Forelimb muscle (tissue), 1 donor: ENCODE data around the gene XXYLT1. TPM values are rescaled to one million over a fixed set of nuclear protein-coding genes. Genes with fewer than 3 reads are reported as not detected.

Experiments
- DNase-seq: peaks from one replicate; pipeline ENCODE4 v3.0.0-alpha.2; 2013; ENCODE audit warnings: low read depth
- polyA plus RNA-seq: library from polyadenylated mRNA; unstranded; fragments of 120-200 nt; gene quantifications from one replicate; pipeline ENCODE4 v1.2.1, GENCODE V29; 2013; ENCODE audit not compliant: insufficient read length

XXYLT1 gene
- polyA plus RNA-seq, 1 donor = 21.3 TPM

DNA sequence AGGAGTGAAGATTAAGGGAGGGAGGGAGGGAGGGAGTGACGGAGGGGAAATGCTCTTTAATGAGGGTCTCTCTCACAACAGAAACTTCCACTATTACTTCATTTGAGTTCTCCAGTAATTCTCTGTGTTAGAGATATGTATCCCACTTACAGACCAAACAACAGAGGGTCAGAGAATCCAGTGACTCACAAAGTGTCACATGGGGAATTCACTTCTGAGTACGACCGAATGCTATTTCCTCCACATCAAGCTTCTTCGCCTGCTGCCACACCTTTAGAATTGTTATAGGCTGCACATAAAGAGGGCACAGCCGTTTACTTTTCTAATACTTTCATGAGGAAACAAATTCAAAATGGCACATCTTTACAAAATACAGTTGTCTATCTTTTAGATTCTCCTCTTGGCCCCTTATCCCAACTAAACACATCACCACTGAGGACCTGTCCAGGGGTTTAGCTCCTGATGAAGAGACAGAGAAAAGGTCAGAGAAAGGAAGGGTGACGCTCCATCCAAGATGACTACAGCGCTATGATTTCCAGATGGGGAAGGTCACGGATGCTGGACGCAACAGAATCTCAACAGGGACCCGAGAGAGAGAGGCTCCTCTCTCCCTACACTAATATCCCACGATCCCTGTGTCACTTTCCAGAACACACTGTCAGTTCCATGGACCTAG lies 119.0 kb downstream of the XXYLT1 start:
- no peak for DNase-seq

DNA sequence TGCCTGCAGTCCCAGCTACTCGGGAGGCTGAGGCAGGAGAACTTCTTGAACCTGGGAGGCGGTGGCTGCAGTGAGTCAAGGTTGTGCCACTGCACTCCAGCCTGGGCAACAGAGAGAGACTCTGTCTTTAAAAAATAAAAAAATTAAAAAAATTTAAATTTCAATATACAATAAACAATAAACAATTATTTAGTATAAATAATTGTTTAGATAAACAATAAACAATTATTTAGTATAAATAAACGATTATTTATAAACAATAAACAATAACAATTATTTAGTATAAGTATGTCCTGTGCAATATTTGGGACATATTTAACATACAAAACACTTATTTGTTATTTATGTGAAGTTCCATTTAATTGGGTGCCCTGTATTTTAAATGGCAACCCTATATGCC lies 119.6 kb downstream of the XXYLT1 start:
- DNase-seq = no peak

DNA sequence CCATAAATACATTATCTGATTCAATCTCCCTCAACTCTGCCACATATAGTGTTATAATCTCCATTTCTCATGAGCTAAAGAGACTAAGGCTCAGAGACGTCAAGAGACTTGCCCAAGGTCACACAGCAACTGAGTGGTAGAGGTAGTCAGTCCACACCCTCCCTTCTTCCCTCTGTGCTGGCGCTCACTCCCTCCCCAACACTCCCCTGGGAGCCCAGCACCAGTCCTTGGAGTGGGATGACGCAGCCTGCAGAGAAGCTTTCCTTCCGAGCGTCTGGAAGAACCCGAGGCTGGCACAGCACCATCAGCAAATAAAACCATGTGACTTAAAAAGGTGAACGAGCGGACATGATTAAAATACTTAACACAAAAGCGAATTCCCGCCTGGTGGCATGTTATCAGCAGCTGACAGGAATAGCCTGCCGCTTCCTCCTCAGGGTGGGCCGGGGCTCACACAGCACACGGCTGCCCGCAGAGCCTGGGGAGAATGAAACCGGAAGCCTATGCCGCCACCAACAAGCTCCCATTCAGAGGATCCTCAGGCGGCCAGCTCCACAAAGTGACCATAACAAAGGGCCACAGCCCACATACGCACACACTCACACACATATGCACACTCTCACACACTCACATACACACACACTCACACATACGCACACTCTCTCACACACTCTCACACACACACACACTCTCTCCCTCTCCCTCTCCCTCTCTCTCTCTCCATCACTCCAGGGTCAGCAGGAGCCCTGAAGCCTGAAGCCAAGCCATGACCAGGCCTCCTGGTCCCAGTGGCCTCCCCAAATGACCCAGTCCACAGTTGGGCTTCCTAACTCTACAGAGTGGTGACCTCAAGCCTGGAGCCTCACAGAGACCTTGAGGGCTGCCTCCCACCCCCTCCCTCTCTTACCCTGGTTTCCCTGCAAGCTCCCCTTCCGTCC lies 120.5 kb downstream of the XXYLT1 start:
- no peak for DNase-seq

DNA sequence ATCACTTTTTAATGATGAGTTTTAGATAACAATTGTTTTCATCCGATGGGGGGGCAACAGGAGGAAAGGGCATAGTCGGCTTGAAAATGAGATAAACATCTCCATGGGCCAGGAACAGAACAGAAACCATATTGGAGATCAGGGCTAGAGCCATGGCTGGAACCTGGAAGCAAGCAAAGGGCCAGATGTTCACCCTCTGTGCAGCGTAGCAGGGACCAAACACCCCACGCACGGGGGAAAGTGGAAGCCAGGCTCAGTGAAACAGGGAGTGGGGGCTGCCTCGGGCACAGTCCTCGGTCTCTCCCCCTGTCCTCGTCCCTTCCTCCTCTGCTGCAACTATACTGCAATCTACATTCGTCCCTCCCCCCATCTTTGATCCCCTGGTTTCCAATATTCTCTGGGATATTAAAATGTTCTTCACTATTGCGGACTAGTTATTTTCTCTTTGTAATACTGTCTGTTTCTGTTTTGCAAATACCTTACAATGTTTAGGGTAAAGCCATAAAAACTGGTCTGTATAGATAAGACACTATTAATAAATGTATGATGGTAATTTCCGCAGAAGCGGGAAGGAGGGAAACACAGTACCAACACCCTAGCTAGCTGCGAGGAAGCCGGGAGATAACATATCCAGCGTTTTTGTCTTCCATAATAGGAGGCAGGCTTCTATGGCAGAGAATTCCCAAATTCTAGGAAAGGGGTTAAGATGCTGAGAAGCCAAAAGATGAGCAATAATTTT lies 121.5 kb downstream of the XXYLT1 start:
- DNase-seq = no peak

DNA sequence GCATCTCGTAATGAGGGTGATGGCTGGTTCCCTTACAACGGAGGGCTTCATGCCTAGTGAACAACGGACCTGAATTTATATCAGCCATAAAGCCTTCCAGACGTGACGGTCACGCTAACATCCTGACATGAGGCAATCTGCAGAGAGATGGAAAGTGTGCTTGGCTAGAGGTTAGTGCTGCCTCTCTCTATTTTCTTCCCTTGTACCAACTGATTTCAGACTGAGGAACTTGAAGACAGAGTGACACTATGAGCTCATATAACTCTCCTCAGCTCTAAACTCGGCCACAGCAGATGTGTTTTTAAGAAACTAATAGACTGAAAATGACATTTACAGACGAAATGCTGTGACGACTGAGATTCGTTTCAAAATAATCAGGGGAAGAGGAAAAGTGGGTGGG lies 122.4 kb downstream of the XXYLT1 start:
- DNase-seq = no peak

DNA sequence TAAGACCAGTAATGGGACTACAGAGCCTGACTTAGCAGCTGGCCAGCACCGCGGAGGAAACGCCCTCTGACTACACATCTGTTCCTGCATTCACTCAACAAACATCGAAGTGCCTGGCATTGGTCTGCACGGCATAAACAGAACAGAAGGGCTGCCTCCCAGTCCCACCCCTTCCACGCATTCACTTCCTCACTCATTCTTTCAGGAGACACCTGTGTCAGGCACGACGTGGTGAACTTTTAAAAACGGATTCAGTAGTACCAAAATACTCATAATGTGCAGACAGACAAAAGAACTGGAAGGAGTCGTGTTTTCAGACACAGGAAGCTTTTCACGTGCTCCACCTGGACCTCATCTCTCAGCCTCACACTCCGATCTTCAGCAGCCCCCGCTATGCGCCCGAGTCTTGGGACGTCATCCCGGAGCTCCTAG lies 123.3 kb downstream of the XXYLT1 start:
- DNase-seq = no peak

DNA sequence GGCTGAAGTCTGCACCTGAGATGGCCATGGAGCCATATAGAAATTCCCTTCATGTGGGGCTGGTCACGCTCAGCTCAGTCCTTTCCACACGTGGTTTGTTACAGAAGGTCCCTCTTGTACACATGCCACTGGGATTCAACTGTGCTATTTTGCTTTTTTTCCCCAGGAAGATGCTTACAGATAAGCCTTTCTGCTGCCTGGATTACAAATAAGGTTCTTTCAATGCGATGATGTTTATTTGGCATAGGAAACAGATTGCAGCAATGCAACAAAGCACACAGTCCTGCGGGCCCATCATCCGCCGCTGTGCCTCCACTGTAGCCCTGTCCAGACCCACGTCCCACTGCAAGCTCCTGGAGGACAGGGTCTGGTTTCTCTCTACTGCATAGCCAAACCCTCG lies 124.8 kb downstream of the XXYLT1 start:
- no peak for DNase-seq

DNA sequence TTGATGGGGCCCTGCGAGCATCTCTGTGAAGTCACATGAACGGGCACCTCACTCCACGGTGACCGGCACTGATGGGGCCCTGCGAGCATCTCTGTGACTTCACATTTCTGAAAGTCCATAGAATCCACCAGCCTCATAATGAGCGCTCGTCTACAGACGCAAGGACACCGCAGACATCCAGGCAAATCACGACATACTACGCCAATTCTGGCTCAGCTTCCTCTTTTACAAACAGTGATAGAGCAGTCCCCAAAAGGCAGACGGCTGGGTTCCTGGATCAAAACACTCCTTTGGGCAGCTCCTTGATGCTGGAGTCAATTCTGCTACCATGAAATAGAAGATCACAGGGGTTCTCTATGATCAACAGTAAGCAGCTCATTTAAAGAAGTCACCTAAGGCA lies 125.4 kb downstream of the XXYLT1 start:
- no peak for DNase-seq

DNA sequence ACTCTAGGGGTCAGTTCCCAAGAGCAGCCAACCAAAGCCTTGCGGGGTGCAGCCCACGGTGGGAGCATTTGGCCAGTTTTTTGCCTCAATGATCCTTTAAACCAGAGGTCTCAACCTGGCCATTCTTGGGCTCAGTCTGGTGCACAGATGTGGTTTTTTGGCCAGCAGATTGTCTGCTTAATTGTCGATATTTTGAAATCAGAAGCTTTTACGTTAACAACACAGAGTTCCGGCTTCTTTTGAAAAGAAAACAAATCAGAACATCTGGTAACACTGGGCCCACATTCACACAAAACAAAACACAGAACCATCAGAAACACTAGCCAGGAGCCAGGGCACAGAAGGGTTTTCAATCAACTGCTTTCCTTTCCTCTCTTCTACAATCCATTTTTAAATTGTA lies 127.7 kb downstream of the XXYLT1 start:
- no peak for DNase-seq

DNA sequence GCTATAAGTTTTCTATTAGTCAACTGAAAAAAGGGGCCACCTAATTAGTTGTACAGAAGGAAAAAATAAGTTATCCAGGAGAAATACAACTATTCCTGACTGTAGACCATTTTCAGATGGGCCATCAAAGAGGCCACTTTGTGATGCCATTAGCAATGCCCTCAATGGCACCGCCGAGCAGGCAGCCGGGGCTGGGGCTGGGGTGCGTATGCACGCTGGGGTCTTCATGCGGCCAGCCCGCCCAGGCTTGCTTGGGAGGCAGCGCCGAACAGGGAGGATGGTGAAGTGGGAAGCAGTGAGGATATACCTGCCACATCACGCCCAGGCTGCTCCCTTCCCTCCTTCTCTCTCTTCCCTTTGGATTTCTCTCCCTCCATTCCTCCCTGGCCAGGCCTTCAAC lies 128.4 kb downstream of the XXYLT1 start:
- no peak for DNase-seq

DNA sequence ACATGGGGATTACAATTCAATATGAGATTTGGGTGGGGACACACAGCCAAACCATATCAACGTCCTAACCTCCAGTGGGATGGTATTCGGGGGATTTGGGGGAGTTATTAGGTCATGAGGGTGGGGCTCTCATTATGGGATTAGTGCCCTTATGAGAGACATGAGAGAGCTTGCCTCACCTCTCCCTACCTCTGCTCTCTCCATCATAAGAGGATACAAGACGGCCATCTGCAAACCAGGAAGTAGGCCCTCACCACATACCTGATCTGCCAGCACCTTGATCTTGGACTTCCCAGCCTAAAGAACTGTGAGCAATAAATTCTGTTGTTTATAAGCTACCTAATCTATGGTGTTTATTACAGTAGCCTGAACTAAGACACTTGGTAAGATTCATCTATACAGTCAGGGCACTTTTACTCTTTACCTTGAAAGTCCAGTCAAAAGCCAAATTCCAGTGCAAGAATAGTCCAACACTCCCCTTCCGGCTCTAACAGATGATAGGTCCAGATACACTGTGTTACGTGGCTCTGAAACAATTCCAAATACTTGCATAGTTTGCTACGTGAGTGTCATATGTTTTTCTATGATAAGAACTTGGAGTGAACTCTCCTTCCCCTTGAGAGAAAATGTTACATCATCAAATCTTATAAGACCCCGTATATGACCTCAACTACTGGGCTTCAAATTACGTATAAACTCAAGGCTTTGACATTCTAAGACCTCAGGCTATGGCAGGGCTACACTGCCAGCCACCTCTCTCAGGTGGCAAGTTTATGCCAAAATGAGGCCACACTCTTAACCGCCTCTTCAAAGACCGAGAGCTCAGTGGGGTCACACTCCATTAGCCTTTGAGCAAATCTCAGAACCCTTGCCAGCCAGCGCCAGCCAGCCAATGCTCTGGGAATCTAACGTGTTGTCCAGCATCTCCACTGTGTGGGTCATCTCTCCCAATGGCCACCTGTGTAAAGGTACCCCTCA lies 129.9 kb downstream of the XXYLT1 start:
- DNase-seq = no peak

DNA sequence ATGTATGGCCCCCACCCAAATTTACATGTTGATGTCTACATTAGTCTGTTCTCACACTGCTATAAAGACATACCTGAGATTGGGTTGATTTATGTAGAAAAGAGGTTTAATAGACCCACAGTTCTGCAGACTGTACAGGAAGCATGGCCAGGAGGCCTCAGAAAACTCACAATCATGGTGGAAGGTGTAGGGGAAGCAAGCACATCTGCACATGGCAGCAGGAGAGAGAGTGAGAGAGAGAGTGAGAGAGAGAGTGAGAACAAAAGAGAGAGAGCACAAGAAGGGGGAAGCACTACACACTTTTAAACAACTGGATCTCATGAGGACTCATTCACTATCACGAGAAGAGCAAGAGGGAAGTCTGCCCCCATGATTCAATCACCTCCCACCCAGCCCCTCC lies 130.5 kb downstream of the XXYLT1 start:
- no peak for DNase-seq

DNA sequence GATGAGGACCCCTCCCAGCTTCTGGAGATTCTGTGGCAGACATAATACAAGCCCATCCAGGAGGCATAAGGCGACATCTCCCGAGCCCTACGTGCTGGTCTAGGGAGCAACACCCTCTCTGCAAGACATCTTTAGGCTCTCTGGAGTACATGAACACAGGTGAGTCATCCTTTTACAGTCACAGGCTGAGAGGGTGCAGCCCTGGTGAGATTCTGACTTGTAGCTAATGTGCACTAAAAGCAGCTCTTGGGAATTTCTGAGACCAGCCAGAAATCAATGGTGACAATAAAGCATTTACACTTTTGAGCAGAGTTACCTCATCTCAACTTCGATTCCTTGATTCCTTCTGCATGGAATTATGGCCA lies 131.1 kb downstream of the XXYLT1 start:
- no peak for DNase-seq

DNA sequence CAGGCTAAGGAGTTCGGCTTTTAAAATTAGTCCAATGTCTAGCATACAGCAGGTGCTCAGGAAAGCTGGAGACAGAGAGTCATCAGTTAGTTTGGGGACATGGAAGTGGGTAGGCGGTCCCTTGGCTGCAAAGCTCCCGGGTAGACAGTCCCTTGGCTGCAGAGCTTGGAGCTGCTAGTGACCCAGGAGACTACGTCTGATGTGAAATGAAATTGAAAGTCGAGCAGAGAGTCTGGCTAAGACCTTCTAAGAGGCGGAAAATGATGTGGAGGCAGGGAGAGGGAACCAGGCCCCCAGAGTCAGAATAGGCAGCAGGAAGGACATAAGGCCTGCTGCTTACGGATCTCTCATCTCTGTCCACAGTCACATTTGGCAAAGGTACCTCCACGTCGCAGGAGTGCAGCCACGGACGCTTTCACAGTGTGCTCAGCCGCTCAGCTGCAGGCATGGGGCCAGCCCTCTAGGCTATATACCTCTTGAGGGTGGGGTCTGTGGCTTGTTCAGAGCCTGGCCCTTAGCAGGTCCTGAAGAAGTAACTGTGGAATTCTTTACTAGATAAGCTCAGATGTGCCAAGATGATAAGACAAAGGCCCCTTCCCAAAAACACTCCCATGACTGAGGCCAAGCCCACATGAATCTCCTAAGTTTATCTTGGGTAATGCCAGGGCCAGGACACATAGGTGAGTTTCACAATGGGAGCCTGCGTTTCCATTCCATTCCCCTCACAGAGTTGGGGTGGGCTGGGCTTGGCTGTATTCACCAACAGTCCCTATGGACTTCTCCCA lies 131.7 kb downstream of the XXYLT1 start:
- DNase-seq = no peak

DNA sequence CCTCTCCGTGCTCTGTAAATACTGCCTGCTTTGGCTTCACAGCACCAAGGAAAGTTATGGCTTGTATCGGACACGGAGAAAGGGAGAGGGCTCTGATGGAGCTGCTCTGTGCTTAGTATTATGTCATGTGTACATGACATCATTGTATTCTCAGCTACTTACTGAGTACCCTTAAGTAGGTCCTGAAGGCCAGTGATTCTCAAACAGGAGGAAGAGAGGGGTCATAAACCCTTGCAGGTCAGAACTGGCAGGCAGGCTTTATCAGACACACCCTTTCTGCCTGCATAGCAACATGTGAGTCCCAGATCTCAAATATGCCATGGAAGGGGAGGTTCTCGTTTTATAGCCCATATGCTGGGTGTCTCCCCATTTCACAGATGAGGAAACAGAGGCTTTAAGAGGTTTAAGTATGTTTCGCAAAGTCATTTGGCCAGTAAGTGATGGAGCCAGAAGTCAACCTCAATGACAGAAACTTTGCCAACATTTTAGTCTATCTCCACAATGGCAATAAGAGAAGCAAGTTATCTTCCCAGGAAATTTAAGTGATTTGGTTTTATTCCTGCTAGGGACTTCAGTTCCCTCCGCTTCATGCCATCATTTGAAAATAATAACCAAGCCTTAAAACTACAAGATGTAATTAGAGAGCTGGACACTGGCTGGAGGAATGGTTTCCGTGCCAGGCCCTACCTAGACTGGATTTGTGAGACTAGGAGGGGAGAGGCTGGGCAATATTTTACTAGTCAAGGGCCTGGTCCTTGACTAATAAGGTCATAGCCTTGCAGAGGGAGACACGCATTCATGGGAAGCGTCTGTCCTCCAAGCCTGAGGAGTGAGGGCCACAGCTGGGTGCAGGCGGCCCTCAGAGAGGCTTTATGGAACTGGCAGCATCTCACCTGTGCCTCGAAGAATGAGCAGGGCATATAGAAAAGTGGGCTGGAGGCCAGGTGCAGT lies 133.0 kb downstream of the XXYLT1 start:
- DNase-seq = no peak

DNA sequence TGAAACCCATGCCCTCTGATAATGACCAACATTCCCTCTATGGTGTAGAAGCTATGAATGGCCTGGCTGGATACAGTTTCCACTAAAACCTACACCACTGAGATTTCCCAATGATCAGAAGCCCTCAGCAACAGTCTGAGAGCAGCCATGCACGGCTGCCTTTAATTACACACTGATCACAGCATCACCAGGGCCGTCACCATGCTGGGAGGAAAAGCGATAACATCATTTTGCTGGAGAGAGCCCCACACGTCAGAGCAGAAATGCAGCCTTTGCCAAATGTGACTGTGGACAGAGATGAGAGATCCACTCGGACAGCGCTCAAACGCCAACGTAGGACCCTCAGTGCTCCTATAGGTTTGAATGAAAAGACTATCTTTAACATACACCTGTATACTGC lies 135.0 kb downstream of the XXYLT1 start:
- DNase-seq = no peak

DNA sequence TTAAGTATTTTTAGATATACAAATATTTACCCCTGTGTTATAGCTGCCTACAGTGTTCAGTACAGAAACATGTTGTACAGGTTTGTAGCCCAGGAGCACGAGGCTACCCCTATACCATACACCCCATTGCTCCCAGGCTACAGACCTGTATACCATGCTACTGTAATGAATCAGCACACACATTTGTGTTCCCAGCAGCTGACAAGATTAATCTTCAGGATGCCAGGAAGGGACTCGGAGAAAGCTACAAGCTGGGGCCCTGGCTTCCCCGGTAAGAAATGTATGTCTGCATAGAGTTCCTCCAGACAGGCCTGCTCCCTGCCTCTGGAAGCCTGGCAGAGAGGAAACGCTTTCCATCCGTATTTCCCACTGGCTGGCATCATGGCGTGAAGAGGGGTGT lies 136.5 kb downstream of the XXYLT1 start:
- DNase-seq = no peak

DNA sequence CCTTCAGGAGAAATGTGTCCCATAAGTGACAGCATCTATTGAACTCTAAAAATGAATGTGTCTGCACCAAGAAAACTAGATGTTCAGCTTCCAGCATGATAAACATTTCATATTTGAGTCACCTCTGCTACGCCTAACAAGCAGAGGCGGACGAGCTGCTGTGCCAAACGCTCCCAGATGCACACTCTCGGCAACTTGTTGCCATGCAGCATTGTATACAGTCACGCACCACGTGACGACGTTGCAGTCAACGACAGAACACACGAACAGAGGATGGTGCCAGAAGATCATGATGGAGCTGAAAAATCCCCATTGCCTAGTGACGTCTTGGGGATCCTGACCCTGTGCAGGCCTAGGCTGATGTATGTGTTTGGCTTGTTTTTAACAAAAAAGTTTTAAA lies 137.5 kb downstream of the XXYLT1 start:
- DNase-seq = peak; percentile 72

DNA sequence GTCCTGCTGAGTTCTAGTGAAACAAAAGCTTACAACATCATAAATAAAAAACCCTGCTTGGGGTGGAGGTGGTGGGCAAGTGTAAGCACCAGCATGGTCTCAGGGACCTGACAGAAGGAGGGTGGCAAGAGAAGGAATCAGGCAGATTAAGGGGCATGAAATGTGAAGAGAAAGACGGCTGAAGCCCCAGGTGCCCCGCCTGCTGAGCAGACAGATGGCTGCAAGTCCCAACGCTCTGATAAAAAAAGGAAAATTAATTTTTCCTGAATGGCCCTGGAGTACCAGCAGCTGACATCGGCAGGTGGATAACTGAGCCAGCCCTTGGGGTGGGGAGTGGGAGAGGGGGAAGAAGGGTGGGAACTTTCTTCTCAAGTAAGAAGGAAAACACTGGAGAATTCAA lies 137.9 kb downstream of the XXYLT1 start:
- no peak for DNase-seq
